ENCODE measurements around the gene METTL22.

DNA sequence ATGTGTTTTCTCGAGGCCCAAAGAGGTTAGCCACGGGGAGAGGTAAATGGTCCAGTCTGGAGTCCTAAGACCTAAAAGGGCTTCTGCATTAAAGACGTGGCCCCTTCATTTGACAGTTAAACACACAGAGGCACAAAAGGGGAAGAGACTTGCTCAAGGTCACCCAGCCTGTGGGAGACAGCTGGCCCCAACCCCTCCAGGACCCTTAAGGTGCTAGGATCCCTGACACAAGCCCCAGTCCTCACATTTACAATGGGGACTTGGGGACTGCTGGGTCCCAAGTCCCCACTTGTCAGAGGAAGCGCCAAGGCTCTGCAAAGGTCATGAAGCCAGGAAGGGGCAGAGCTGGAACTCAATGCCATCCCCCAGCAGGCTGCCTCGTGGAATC, 54.7 kb downstream of the METTL22 start:
- no peak for TF ChIP-seq NFE2L2 (conservative IDR thresholded peaks at IDR 0.05; ENCODE audit: low read length)
- no peak for TF ChIP-seq POLR2A (IDR thresholded peaks at IDR 0.05; ENCODE audit: low read length)
- TF ChIP-seq, protein P1, sequence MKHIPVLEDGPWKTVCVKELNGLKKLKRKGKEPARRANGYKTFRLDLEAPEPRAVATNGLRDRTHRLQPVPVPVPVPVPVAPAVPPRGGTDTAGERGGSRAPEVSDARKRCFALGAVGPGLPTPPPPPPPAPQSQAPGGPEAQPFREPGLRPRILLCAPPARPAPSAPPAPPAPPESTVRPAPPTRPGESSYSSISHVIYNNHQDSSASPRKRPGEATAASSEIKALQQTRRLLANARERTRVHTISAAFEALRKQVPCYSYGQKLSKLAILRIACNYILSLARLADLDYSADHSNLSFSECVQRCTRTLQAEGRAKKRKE (CRISPR knock-in tag; IDR thresholded peaks at IDR 0.05; ENCODE audit: low read depth) = no peak
- TF ChIP-seq MAZ (IDR thresholded peaks at IDR 0.05; ENCODE audit: borderline replicate concordance, low read depth, low read length) = no peak
- no peak for TF ChIP-seq CTCF (IDR thresholded peaks at IDR 0.05)
- no peak for TF ChIP-seq RNF2 (IDR thresholded peaks at IDR 0.05; ENCODE audit: borderline replicate concordance, low read depth)
- no peak for TF ChIP-seq TP53 (CRISPR knock-in tag; IDR thresholded peaks at IDR 0.05)
- TF ChIP-seq POLR2AphosphoS2 (conservative IDR thresholded peaks at IDR 0.05; ENCODE audit: low read length) = no peak

Measured in A549 (cell line).